ENCODE data around the gene POLN.

Gene POLN

DNA sequence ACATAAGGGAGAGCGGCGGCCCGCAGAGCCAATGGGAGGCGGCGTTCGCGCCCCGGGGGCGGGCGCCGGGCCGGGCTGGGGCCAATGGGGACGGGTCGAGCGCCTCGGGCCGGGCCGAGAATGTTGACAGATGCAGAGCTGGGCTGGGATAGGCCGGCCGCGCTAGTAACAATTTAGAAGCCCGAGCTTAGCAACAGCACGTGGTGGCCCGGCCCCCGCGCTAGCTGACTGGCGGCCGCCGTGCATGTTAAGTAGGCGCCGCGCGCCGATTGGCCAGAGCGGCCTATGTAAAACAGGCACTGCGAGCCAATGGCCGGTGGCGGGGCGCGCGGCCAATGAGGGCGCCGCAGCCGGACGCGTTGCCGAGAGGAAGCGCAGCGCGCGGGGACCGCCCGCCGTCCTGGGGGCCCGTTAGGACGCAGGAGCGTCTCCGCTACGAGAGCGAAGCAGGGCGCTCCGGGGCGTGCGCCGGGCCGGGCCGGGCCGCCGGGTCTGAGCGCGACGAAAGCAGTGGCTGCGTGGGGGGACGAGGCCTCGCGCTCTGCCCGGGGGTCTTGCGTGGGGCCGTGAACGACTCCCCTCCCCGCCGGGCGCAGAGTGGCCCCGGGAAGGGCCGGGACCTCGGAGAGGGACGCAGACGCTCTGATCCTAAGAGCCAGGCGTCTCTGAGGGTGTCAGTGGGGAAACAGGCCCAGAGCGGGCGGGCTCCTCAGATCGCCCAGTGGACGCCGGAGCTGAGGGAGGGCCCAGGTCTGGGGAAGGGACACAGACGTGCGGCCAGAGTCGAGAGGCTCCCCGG lies 20.4 kb upstream of the POLN start:
- Histone ChIP-seq H3K9me3 (ENCODE audit: low read length) (no peaks in the 10 kb centered on the region), H3K9me2 (ENCODE audit: low read depth, low read length) (no peaks in the 10 kb centered on the region), H3K4me1 (ENCODE audit: insufficient read depth, low read length, severe bottlenecking) (peaks cover 29% of the 10 kb centered on the region), H3K27me3 (ENCODE audit: insufficient read depth, low read length) (no peaks in the 10 kb centered on the region), H2AFZ (ENCODE audit: low read length) (no peak overlapping the region), H3K36me3 (ENCODE audit: insufficient read depth, low read length) (no peaks in the 10 kb centered on the region), H3K4me2 (ENCODE audit: low read length) (peak overlapping the region; percentile 84), H3K9ac (ENCODE audit: low read length) (peak overlapping the region; percentile 91), H4K20me1 (ENCODE audit: insufficient read depth, low read length) (no peaks in the 10 kb centered on the region), H3K4me3 (ENCODE audit: low read depth, low read length, poor library complexity, severe bottlenecking) (peak overlapping the region; percentile 72), H3K79me2 (ENCODE audit: insufficient read depth, low read length) (no peaks in the 10 kb centered on the region), H3F3A (ENCODE audit: insufficient read depth, low read length) (no peaks in the 10 kb centered on the region), H3K27ac (ENCODE audit: low read depth, low read length, poor library complexity, severe bottlenecking) (peak overlapping the region; percentile 51)
- TF ChIP-seq, protein P1, sequence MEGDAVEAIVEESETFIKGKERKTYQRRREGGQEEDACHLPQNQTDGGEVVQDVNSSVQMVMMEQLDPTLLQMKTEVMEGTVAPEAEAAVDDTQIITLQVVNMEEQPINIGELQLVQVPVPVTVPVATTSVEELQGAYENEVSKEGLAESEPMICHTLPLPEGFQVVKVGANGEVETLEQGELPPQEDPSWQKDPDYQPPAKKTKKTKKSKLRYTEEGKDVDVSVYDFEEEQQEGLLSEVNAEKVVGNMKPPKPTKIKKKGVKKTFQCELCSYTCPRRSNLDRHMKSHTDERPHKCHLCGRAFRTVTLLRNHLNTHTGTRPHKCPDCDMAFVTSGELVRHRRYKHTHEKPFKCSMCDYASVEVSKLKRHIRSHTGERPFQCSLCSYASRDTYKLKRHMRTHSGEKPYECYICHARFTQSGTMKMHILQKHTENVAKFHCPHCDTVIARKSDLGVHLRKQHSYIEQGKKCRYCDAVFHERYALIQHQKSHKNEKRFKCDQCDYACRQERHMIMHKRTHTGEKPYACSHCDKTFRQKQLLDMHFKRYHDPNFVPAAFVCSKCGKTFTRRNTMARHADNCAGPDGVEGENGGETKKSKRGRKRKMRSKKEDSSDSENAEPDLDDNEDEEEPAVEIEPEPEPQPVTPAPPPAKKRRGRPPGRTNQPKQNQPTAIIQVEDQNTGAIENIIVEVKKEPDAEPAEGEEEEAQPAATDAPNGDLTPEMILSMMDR (IDR thresholded peaks at IDR 0.05; ENCODE audit: low read length): no peak
- no peak for TF ChIP-seq EZH2 (IDR thresholded peaks at IDR 0.05; ENCODE audit: borderline replicate concordance, low read length)

DNA sequence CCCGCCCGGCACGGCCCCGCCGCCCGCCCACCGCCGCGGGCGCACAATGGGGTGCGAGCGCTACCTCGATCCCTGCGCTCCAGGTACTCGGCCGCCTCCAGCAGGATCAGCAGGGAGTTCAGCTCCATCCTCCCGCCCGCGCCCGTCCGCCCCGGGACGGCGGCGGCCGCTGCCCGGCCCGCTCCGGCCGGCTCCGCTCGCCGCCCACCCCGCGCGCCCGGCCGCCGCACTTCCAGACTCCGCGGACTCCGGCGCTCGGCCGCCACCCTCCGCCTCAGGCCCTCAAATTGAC lies 19.9 kb upstream of the POLN start, which contains the start of gene MXD4:
MXD4 (minus strand) TSS at position 257 of the 292 bp plus-strand sequence; CDS start at position 128, 129 bp downstream.
- H3K9ac ChIP-seq (ENCODE audit: low read length): peak within 1 kb of the TSS; percentile 91
- H4K20me1 ChIP-seq (ENCODE audit: insufficient read depth, low read length): no peaks in the 10 kb centered on the region
- TF ChIP-seq, protein P1 (IDR thresholded peaks at IDR 0.05; ENCODE audit: low read length): no peak
- no peak for TF ChIP-seq EZH2 (IDR thresholded peaks at IDR 0.05; ENCODE audit: borderline replicate concordance, low read length)
- no peaks in the 10 kb centered on the region for H3K36me3 ChIP-seq (ENCODE audit: insufficient read depth, low read length)
- H3K9me2 ChIP-seq (ENCODE audit: low read depth, low read length): no peaks in the 10 kb centered on the region
- H3K27ac ChIP-seq (ENCODE audit: low read depth, low read length, poor library complexity, severe bottlenecking): peak within 1 kb of the TSS; percentile 51
- peak within 1 kb of the TSS; percentile 75 for H3K4me3 ChIP-seq (ENCODE audit: low read depth, low read length, poor library complexity, severe bottlenecking)
- H2AFZ ChIP-seq (ENCODE audit: low read length): no peak within 1 kb of the TSS
- H3F3A ChIP-seq (ENCODE audit: insufficient read depth, low read length): no peaks in the 10 kb centered on the region
- no peaks in the 10 kb centered on the region for H3K27me3 ChIP-seq (ENCODE audit: insufficient read depth, low read length)
- no peaks in the 10 kb centered on the region for H3K79me2 ChIP-seq (ENCODE audit: insufficient read depth, low read length)
- no peaks in the 10 kb centered on the region for H3K9me3 ChIP-seq (ENCODE audit: low read length)
- peaks cover 29% of the 10 kb centered on the region for H3K4me1 ChIP-seq (ENCODE audit: insufficient read depth, low read length, severe bottlenecking)
- H3K4me2 ChIP-seq (ENCODE audit: low read length): peak within 1 kb of the TSS; percentile 84

DNA sequence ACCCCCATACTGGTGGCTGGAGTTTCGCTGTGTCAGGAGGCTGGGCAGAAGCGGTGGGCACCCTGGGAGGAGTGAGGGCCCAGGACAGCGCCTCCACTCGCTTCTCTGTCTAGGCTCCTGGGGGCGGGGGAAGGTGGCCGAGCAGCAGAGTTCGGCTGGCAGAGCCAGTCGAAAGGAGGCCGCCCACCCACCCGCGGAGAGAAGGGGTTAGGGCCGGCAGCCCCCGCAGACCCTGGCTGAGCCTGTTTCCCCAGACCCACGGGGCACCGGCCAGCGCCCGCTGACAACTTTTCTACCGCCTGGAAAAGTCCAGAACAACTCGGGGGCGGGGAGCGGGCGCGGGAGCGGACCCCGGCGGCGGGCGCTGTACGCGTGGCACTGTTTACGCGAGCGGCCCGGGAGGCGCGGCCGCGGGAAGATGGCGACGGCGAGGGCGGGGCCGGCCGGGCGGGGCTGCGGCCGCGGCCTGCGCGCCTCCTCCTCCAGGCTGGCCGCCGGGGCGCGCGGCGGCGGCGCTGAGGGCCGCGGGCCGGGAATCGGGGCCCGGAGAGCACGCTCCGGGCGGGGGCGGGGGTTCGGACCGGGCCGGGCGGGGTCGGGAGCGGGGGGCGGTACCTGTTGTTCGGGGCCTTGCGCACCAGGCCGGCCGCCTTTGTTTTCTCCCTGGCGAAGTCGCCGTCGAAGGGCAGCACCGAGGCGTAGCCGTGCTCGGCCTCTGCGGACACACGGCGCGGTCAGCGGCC lies 19.4 kb upstream of the POLN start:
- no peaks in the 10 kb centered on the region for H3K9me2 ChIP-seq (ENCODE audit: low read depth, low read length)
- no peak overlapping the region for H3K27ac ChIP-seq (ENCODE audit: low read depth, low read length, poor library complexity, severe bottlenecking)
- H2AFZ ChIP-seq (ENCODE audit: low read length): no peak overlapping the region

More for the DNA sequence above, 19.4 kb upstream of the POLN start:
- no peaks in the 10 kb centered on the region for H3K27me3 ChIP-seq (ENCODE audit: insufficient read depth, low read length)
- no peaks in the 10 kb centered on the region for H4K20me1 ChIP-seq (ENCODE audit: insufficient read depth, low read length)
- peaks cover 29% of the 10 kb centered on the region for H3K4me1 ChIP-seq (ENCODE audit: insufficient read depth, low read length, severe bottlenecking)
- H3F3A ChIP-seq (ENCODE audit: insufficient read depth, low read length): no peaks in the 10 kb centered on the region
- peak overlapping the region; percentile 73 for H3K4me2 ChIP-seq (ENCODE audit: low read length)
- H3K9me3 ChIP-seq (ENCODE audit: low read length): no peaks in the 10 kb centered on the region
- no peaks in the 10 kb centered on the region for H3K36me3 ChIP-seq (ENCODE audit: insufficient read depth, low read length)
- H3K79me2 ChIP-seq (ENCODE audit: insufficient read depth, low read length): no peaks in the 10 kb centered on the region
- H3K4me3 ChIP-seq (ENCODE audit: low read depth, low read length, poor library complexity, severe bottlenecking): peak overlapping the region; percentile 75
- TF ChIP-seq, protein P1 (IDR thresholded peaks at IDR 0.05; ENCODE audit: low read length): no peak
- peak overlapping the region; percentile 65 for H3K9ac ChIP-seq (ENCODE audit: low read length)
